ENCODE results near the gene SLC25A6. TPM values are rescaled to one million over a fixed set of nuclear protein-coding genes. Genes with fewer than 3 reads are reported as not detected.

Gene SLC25A6
- total and polyA plus RNA-seq, 2 of the 13 experiments (the other 11 are each of a cell fraction or from before 2014, with no cell fraction given), result 138 to 581 TPM

DNA sequence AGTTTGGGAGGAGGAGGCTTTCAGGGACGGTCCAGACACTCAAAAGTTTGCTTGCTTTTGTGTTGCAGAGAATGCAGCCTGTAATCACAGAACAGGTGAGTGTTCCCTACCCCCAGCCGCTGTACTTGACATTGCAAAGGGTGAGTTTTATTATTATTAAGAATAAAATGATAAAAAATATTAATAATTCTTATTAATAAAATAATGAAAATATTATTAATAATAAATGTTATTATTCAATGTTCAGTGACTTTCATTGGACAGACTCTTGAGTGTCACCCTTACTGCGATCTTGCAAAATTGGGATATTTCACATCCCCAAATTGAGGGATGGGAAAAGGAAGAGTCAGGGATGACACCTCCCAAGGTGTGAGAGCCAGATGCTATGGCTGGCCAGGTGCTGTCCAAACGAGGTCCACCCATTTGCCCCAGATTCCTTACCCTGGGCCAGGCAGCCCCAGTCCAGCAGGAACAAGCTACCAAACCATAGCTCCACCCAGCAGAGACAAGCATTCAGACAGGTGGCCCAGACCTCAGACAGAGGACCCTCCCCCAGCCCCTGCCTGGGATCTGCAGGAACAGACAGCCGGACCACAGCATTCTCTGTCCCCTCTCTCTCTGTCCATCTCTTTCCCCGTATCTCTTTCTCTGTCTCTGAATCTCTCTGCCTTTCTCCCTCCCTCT, 33.0 kb downstream of the SLC25A6 start:
- ATAC-seq (no peak; the same call in 1 of the 3 replicates), DNase-seq (ENCODE audit: low spot score) (no peak), FAIRE-seq (no peak)
- no peak overlapping the region for H2AFZ ChIP-seq (ENCODE audit: low read length)
- H3K4me1 ChIP-seq (ENCODE audit: insufficient read depth, low read length), result no peaks in the 10 kb centered on the region
- ChIA-PET POLR2A (no interaction called here), CTCF (ENCODE audit: low intra/inter-chr PET ratio, low total read pairs) (no interaction called here)
- no peaks in the 10 kb centered on the region for H3K27me3 ChIP-seq (ENCODE audit: control insufficient read depth in 1 of 2, insufficient read depth in 2 of 2, low read length in 2 of 2)
- H3K27ac ChIP-seq (ENCODE audit: extremely low read length, insufficient read depth, low read length), result no peak overlapping the region
- 22% methylated on average over 6 of the region's 6 CpGs for WGBS (ENCODE audit: low lambda C conversion rate)
- H3K9me3 ChIP-seq (ENCODE audit: low read length), result no peaks in the 10 kb centered on the region
- no peaks in the 10 kb centered on the region for H3K36me3 ChIP-seq (replicated peaks in 1 of 2; ENCODE audit: control insufficient read depth in 1 of 2, insufficient read depth in 2 of 2, low read length in 2 of 2)
- H3K4me2 ChIP-seq (ENCODE audit: low read depth, low read length), result no peak overlapping the region
- no peak overlapping the region for H3K4me3 ChIP-seq (replicated peaks in 1 of 3; ENCODE audit: insufficient read depth in 1 of 3, low read depth in 2 of 3, low read length in 3 of 3)
- in situ Hi-C loops (cut with HindIII; ENCODE audit: extremely low pct_ligation_motif_present, low pct_unique_long_range_greater_than_20kb) (no loop called here), intact Hi-C loops (cut with micrococcal nuclease; ENCODE audit: unreplicated experiment) (no loop called here)
- no peak overlapping the region for H3K9ac ChIP-seq (ENCODE audit: insufficient read depth, low read depth, low read length)
- no peaks in the 10 kb centered on the region for H4K20me1 ChIP-seq (ENCODE audit: insufficient read depth, low read length)
- no TSS peak for BruUV-seq (replicated peaks)
- H3K79me2 ChIP-seq (ENCODE audit: insufficient read depth, low read length), result no peaks in the 10 kb centered on the region
- TF ChIP-seq KMT2A (CRISPR knock-in tag; IDR thresholded peaks at IDR 0.05) (no peak), ATF7-NPFF (CRISPR knock-in tag; IDR thresholded peaks at IDR 0.05; ENCODE audit: low read depth) (no peak), SOX6 (IDR thresholded peaks at IDR 0.05) (no peak), SOX6 (CRISPR knock-in tag; IDR thresholded peaks at IDR 0.05) (no peak), THAP11 (CRISPR knock-in tag; IDR thresholded peaks at IDR 0.05) (no peak), KDM5B (CRISPR knock-in tag; IDR thresholded peaks at IDR 0.05; ENCODE audit: borderline replicate concordance) (no peak), ZNF792 (CRISPR knock-in tag; IDR thresholded peaks at IDR 0.05) (no peak), ZNF510 (CRISPR knock-in tag; IDR thresholded peaks at IDR 0.05; ENCODE audit: low read depth) (no peak), ZNF766 (CRISPR knock-in tag; IDR thresholded peaks at IDR 0.05; ENCODE audit: borderline replicate concordance) (no peak), HDAC1 (CRISPR knock-in tag; IDR thresholded peaks at IDR 0.05) (no peak), ZNF878 (CRISPR knock-in tag; IDR thresholded peaks at IDR 0.05) (no peak), CBX2 (IDR thresholded peaks at IDR 0.05; ENCODE audit: low read depth, low read length) (no peak), CBX2 (CRISPR knock-in tag; IDR thresholded peaks at IDR 0.05; ENCODE audit: low read depth) (no peak), ZBTB40 (IDR thresholded peaks at IDR 0.05) (no peak), ZBTB40 (CRISPR knock-in tag; IDR thresholded peaks at IDR 0.05) (no peak), ZFP82 (CRISPR knock-in tag; IDR thresholded peaks at IDR 0.05; ENCODE audit: borderline replicate concordance) (no peak)
- TF ChIP-seq, protein P1, sequence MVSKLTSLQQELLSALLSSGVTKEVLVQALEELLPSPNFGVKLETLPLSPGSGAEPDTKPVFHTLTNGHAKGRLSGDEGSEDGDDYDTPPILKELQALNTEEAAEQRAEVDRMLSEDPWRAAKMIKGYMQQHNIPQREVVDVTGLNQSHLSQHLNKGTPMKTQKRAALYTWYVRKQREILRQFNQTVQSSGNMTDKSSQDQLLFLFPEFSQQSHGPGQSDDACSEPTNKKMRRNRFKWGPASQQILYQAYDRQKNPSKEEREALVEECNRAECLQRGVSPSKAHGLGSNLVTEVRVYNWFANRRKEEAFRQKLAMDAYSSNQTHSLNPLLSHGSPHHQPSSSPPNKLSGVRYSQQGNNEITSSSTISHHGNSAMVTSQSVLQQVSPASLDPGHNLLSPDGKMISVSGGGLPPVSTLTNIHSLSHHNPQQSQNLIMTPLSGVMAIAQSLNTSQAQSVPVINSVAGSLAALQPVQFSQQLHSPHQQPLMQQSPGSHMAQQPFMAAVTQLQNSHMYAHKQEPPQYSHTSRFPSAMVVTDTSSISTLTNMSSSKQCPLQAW (CRISPR knock-in tag; IDR thresholded peaks at IDR 0.05), result no peak
